ENCODE results near the gene PTPN21. TPM values are rescaled to one million over a fixed set of nuclear protein-coding genes. Genes with fewer than 3 reads are reported as not detected.

PTPN21 gene
- polyA plus RNA-seq, 2 of the 4 experiments (the other 2 are of a cell fraction), result 6.5 to 8.3 TPM

- no peak for FAIRE-seq
- WGBS (ENCODE audit: missing lambda C conversion rate), result 88% methylated on average over 1 of the region's 1 CpG
- no peak for DNase-seq (ENCODE audit: low read depth in 1 of 2, low spot score in 1 of 2)
- ChIA-PET CTCF (no interaction called here), POLR2A (no interaction called here)
- TF ChIP-seq NPAS2 (CRISPR knock-in tag; IDR thresholded peaks at IDR 0.05; ENCODE audit: borderline replicate concordance) (no peak), KDM5A (IDR thresholded peaks at IDR 0.05) (no peak), HOXB5 (CRISPR knock-in tag; IDR thresholded peaks at IDR 0.05) (no peak), HMGXB4 (CRISPR knock-in tag; IDR thresholded peaks at IDR 0.05; ENCODE audit: borderline replicate concordance) (no peak), RCOR1 (IDR thresholded peaks at IDR 0.05; ENCODE audit: low read depth, low read length) (no peak), SREBF2 (IDR thresholded peaks at IDR 0.05) (no peak), CHD2 (IDR thresholded peaks at IDR 0.05; ENCODE audit: low read length, partially characterized antibody) (no peak), HEYL (CRISPR knock-in tag; IDR thresholded peaks at IDR 0.05) (no peak), EHF (CRISPR knock-in tag; IDR thresholded peaks at IDR 0.05) (no peak), ATOH8 (CRISPR knock-in tag; IDR thresholded peaks at IDR 0.05; ENCODE audit: low read depth) (no peak), ZC3H11A (IDR thresholded peaks at IDR 0.05) (no peak), MAFK (IDR thresholded peaks at IDR 0.05; ENCODE audit: partially characterized antibody) (no peak), SMC3 (IDR thresholded peaks at IDR 0.05) (no peak), POLR2A (IDR thresholded peaks at IDR 0.05; ENCODE audit: low read length) (no peak), CHD4 (IDR thresholded peaks at IDR 0.05; ENCODE audit: borderline replicate concordance) (no peak), RARB (CRISPR knock-in tag; IDR thresholded peaks at IDR 0.05) (no peak), JUN (IDR thresholded peaks at IDR 0.05) (no peak)
- Histone ChIP-seq H3K4me1 (peaks cover 28% of the 10 kb centered on the region), H3K9me3 (no peaks in the 10 kb centered on the region), H3K4me2 (0 out of 3 replicates have a peak overlapping the region, but pooled peaks have one; percentile 6), H3K4me3 (no peak overlapping the region), H3K27ac (no peak overlapping the region)
- ATAC-seq, result no peak
Measured at GRCh38 chr14:88541324-88541723, 13.5 kb downstream of the PTPN21 start.

- Histone ChIP-seq H3K27ac (no peak overlapping the region), H3K9me3 (no peaks in the 10 kb centered on the region), H3K4me1 (no peaks in the 10 kb centered on the region), H3K4me3 (no peak overlapping the region), H3K4me2 (no peak overlapping the region)
- TF ChIP-seq PHF8 (IDR thresholded peaks at IDR 0.05; ENCODE audit: borderline replicate concordance, low read depth) (no peak), FOSL2 (IDR thresholded peaks at IDR 0.05) (no peak), FOSL2 (CRISPR knock-in tag; IDR thresholded peaks at IDR 0.05) (no peak), PBX3 (IDR thresholded peaks at IDR 0.05) (no peak), MAFK (IDR thresholded peaks at IDR 0.05; ENCODE audit: partially characterized antibody) (no peak), CHD4 (IDR thresholded peaks at IDR 0.05; ENCODE audit: borderline replicate concordance) (no peak), CBX8 (IDR thresholded peaks at IDR 0.05) (no peak), FOSB (CRISPR knock-in tag; IDR thresholded peaks at IDR 0.05) (no peak), CTCF (IDR thresholded peaks at IDR 0.05) (no peak), GATA3 (IDR thresholded peaks at IDR 0.05; ENCODE audit: borderline replicate concordance) (no peak), ZNF302 (CRISPR knock-in tag; IDR thresholded peaks at IDR 0.05) (no peak), CEBPB (IDR thresholded peaks at IDR 0.05) (no peak), RARB (CRISPR knock-in tag; IDR thresholded peaks at IDR 0.05) (no peak), NFE2L2 (conservative IDR thresholded peaks at IDR 0.05; ENCODE audit: low read length) (no peak), RFX5 (IDR thresholded peaks at IDR 0.05) (no peak), RAD21 (conservative IDR thresholded peaks at IDR 0.05 in 1 of 2, IDR thresholded peaks at IDR 0.05 in 1 of 2) (no peak)
- FAIRE-seq (no peak), ATAC-seq (no peak), DNase-seq (ENCODE audit: low read depth in 1 of 2, low spot score in 1 of 2) (no peak)
- 70% methylated on average over 4 of the region's 4 CpGs for WGBS (ENCODE audit: missing lambda C conversion rate)
- ChIA-PET CTCF (interaction anchor here (1.5 kb wide), 1 partner anchor 16 kb away, joined by 3 read pairs; no protein-coding TSS in a partner anchor), POLR2A (no interaction called here)
Measured at GRCh38 chr14:88535813-88536212, 19.0 kb downstream of the PTPN21 start.
